ENCODE measurements around the gene ANO8.

Gene ANO8

DNA sequence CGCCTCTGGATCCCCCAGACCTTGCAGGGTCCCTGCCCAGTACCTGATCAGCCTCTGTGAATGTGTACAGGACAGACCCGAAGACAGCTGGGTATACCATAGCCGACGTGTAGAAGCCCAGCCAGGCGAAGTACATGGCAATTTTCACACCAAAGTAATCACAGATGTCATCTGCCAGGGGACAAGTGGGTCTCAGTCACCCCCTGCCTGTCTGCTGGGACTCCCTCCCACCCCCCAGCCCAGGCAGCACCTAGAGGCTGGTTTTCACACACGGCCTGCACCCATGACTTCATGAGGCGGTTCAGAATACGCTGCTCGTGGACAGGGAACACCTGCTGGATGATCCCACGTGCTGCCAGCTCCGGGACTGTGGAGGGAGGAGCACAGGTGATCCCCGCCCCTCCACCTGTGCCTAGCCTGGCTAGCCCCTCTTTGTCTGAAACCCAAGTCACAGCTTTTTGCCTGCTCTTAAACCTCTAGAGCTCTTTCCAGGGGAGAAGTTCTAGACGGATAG is 3.6 kb downstream of the ANO8 start:
- Histone ChIP-seq H3K27ac (ENCODE audit: low read depth, low read length) (no peak overlapping the region), H3K27me3 (ENCODE audit: control insufficient read depth, insufficient read depth, low read length) (peaks cover 10% of the 10 kb centered on the region), H3K4me3 (ENCODE audit: low read length) (no peak overlapping the region), H3K4me1 (ENCODE audit: control insufficient read depth, insufficient read depth, low read length) (peaks cover 8% of the 10 kb centered on the region), H3K9ac (ENCODE audit: low read length) (no peak overlapping the region), H3K36me3 (ENCODE audit: control insufficient read depth, insufficient read depth, low read length) (no peaks in the 10 kb centered on the region)

DNA sequence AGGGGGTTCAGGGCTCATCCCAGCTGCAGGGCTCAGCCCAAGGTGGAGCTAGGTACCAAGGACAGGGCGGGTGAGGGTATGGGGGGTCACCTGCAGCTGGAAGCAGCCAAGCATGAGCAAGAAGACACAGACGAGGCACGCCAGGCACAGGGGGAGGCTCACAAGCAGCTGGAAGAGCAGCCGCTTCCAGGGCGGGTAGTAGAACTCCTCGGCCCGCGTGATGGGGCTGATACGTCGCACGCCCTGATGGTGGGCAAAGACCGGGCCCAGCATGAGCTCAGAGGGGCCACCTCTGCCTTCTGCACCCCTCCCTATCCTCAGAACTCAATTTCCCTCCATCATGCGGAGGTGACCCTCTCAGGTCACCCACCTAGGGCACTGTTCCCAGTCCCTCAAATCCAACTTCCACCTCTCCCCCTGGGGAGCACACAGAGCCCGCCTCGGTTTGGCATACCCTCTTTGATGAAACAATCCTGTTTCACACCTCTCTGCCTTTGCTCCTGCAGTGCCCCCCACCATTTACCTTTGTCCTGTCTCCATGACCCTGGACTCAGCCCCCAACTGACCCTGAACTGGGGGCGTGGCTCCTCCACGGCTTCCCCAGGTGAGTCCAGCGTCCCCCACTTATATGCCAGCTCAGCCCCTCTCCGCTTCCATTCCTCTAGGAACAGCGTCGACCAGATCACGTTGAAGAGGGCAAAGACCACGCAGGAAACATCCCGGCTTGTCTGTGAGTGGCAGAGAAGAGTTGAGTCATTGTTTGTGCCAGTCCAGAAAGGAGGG is 4.2 kb downstream of the ANO8 start:
- no peak overlapping the region for H3K9ac ChIP-seq (ENCODE audit: low read length)
- peaks cover 10% of the 10 kb centered on the region for H3K27me3 ChIP-seq (ENCODE audit: control insufficient read depth, insufficient read depth, low read length)
- no peak overlapping the region for H3K27ac ChIP-seq (ENCODE audit: low read depth, low read length)
- peaks cover 8% of the 10 kb centered on the region for H3K4me1 ChIP-seq (ENCODE audit: control insufficient read depth, insufficient read depth, low read length)
- H3K4me3 ChIP-seq (ENCODE audit: low read length): no peak overlapping the region
- H3K36me3 ChIP-seq (ENCODE audit: control insufficient read depth, insufficient read depth, low read length): no peaks in the 10 kb centered on the region

DNA sequence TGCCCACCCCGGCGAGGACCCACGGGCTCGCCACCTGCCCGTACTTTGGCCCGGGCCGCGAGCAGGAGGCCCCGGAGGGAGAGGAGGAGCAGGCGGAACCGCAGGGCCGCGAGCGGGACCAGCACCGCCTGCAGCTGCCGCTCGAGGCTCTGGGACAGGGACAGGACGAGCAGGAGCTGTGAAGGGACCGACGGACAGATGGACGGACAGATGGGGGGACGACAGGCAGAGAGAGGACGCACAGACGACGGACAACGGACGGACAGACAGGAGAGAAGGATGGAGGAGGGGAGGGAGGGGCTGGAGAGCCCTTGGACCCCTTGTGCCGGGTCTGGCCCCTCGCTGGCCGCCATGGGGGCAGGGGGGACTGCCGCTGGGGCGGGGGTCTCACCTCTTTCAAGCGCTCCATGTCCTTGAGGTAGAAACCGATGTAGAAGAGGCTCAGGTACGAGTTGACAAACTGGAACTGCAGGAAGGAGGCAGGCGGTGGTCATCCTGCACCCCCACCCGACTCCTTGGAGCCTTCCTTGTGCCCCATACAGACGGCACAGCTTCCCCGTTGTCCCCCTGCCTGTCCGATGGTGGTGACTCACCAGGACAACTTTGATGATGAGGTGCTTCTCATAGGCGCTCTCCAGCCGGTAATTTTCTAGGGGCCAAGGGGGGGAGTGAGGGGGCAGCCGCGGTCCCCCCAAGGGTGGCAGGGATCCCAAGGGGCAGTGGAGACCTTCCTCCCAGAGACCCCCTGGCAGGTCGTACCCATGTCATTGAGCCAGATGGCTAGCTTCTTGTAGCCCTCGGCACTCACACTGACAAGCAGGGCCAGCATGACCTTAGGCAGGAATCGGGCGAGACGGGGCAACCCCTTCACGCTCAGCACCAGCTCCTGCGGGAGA is 5.0 kb downstream of the ANO8 start:
- Histone ChIP-seq H3K4me3 (ENCODE audit: low read length) (no peak overlapping the region), H3K36me3 (ENCODE audit: control insufficient read depth, insufficient read depth, low read length) (no peaks in the 10 kb centered on the region), H3K27ac (ENCODE audit: low read depth, low read length) (no peak overlapping the region), H3K4me1 (ENCODE audit: control insufficient read depth, insufficient read depth, low read length) (peaks cover 3% of the 10 kb centered on the region), H3K27me3 (ENCODE audit: control insufficient read depth, insufficient read depth, low read length) (peaks cover 10% of the 10 kb centered on the region), H3K9ac (ENCODE audit: low read length) (no peak overlapping the region)

DNA sequence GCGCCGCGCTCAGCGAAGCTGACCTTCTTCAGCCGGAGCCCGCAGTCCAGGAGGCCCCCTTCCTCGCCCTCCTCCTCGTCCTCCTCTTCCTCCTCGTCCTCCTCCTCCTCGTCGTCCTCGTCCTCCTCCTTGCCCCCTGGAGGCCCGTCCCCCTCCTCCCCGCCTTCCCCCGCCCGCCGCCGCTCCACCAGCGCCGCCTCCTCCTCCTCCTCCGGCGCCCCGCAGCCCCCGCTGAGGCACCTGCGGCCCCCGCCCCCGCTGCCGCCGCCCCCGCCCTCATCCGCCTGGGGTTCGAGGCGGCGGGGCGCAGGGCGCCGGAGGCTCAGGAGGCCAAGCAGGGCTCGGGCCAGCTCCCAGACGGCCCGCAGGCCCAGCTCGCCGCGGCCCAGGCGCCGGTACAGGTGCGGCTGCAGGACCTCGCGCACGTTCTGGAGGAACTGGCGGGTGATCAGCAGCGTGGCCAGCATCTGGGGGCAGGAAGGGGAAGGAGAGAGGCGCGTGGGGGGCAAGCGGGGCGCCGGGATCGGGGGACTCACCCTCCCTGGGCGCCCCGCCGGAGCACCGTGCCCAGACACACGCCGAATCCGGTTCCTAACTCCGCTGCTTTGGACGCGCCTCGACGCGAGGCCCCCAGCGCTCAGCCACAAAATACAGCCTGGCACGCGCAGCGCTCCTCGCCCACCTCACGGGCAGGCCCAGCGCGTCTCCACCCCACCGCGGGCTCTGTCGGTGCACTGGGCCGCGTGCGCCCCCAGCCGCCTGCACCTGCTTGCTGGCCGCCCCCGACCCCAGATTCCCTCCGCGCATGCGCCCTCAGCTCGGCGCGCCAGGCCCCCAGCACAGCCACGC is 5.9 kb downstream of the ANO8 start:
- H3K27me3 ChIP-seq (ENCODE audit: control insufficient read depth, insufficient read depth, low read length): peaks cover 10% of the 10 kb centered on the region
- no peak overlapping the region for H3K27ac ChIP-seq (ENCODE audit: low read depth, low read length)
- H3K4me3 ChIP-seq (ENCODE audit: low read length): peak overlapping the region; percentile 36
- peaks cover 3% of the 10 kb centered on the region for H3K4me1 ChIP-seq (ENCODE audit: control insufficient read depth, insufficient read depth, low read length)
- H3K36me3 ChIP-seq (ENCODE audit: control insufficient read depth, insufficient read depth, low read length): no peaks in the 10 kb centered on the region
- H3K9ac ChIP-seq (ENCODE audit: low read length): no peak overlapping the region

DNA sequence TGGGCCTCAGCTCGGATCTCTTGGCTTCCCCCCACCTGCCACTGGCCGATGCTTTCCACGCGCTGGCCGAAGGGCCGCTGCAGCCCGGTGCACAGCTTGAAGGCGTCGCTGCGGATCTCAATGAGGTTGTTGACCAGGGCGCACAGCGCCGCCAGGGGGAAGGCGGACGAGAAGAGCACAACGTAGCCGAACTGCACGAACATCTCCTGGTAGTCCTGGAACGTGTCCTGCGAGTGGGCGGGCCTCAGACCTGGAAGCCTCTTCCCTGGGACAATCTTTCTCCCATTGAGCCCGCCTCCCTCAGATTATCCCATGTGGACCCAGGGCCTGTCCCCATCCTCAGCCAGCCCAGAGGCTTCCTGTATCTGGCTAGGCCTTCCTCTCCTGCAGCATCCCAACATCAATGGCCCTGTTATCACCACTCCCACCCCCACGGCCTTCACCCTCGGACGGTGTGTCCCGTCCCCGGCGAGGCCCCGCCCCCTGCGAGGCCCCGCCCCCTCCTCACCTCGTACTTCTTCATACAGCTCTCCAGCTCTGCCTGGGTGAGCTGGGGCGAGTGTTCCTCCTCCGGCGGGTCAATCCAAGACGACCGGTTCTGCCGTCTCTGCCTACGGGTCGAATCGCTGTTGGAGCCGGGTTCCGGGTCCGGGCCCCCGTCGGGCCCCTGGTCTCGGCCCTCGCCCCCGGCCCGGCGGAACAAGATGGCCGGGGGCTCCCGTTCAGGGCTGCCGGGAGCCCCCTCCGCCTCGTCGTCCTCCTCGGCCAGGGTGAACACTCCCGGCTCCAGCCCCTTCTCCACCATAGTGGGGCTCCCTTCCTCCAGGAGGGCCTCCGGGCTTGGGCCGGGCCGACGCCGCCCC is 6.8 kb downstream of the ANO8 start:
- Histone ChIP-seq H3K4me1 (ENCODE audit: control insufficient read depth, insufficient read depth, low read length) (peaks cover 3% of the 10 kb centered on the region), H3K4me3 (ENCODE audit: low read length) (peak overlapping the region; percentile 36), H3K36me3 (ENCODE audit: control insufficient read depth, insufficient read depth, low read length) (no peaks in the 10 kb centered on the region), H3K27me3 (ENCODE audit: control insufficient read depth, insufficient read depth, low read length) (peaks cover 10% of the 10 kb centered on the region), H3K9ac (ENCODE audit: low read length) (no peak overlapping the region), H3K27ac (ENCODE audit: low read depth, low read length) (no peak overlapping the region)

DNA sequence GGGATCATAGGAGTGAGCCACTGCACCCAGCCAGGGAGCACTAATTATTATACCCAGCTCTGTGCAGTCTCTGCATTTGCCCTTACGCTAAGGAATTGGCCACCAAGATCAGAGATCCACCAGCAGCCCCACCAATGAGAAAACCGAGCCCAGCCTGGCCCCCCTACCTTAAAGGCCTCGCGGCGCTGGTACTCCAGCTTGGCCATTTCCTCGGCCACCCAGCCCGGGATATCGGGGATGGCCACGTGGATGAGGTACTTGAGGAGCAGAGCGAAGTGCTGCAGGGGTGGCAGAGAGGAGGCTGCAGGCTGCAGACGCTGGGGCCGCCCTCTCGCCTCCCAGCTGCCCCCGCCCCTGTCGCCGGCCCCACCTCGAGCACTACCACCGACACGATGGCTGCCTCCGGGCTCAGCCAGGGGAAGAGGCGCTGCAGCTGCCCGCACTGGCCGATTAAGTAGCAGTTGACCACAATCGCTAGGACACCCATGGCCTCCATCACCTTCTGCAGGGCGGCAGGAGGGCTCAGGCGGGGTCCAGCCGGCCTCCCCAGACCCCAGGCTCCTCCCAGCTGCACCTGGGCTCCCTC is 7.5 kb downstream of the ANO8 start:
- peaks cover 3% of the 10 kb centered on the region for H3K36me3 ChIP-seq (ENCODE audit: control insufficient read depth, insufficient read depth, low read length)
- H3K4me3 ChIP-seq (ENCODE audit: low read length): no peak overlapping the region
- H3K4me1 ChIP-seq (ENCODE audit: control insufficient read depth, insufficient read depth, low read length): peaks cover 3% of the 10 kb centered on the region
- H3K27ac ChIP-seq (ENCODE audit: low read depth, low read length): no peak overlapping the region
- H3K9ac ChIP-seq (ENCODE audit: low read length): no peak overlapping the region
- peaks cover 10% of the 10 kb centered on the region for H3K27me3 ChIP-seq (ENCODE audit: control insufficient read depth, insufficient read depth, low read length)

DNA sequence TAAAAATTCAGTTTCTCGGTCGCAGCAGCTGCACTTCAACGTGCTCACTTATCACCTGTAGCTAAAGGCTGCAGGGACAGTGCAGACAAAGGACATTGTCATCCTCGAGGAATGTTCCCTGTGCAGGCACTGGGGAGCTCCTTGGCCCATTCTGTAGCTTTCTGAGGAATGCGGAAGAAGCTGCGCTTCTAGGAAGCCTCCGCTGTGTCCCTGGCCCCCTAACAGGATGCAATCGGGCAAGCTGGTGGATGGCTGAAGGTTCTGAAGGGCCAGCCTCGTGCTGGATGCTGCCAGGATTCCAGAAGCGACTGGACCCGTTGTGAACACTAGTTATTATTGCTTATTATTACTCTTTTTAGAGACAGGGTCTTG is 8.1 kb downstream of the ANO8 start:
- peaks cover 10% of the 10 kb centered on the region for H3K27me3 ChIP-seq (ENCODE audit: control insufficient read depth, insufficient read depth, low read length)
- peaks cover 3% of the 10 kb centered on the region for H3K4me1 ChIP-seq (ENCODE audit: control insufficient read depth, insufficient read depth, low read length)
- H3K4me3 ChIP-seq (ENCODE audit: low read length): no peak overlapping the region
- peaks cover 3% of the 10 kb centered on the region for H3K36me3 ChIP-seq (ENCODE audit: control insufficient read depth, insufficient read depth, low read length)
- no peak overlapping the region for H3K27ac ChIP-seq (ENCODE audit: low read depth, low read length)
- no peak overlapping the region for H3K9ac ChIP-seq (ENCODE audit: low read length)

DNA sequence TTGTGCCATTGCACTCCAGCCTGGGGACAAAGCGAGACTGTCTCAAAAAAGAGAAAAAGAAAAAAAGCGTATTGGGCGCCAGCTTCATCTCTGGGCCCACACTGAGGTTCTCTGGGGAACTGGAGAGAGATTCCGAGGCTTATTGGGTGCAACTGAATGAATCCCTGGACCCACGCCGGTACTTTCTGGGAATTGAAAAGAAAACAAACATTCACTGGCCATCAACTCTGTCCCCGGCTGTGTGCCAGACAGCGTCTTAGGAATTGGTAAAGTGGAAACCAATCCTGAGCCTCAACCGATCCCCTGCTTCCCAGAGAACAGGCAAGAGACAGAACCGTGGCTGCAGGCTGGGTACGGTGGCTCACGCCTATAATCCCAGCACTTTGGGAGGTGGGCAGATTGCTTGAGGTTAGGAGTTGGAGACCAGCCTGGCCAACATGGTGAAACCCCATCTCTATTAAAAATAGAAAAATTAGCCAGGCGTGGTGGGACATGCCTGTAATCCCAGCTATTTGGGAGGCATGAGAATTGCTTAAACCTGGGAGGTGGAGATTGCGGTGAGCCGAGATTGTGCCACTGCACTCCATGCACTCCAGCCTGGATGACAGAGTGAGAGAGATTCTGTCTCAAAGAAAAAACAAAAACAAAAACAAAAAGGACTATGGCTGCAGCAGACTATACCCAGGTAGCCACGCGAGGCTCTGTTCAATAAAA is 8.6 kb downstream of the ANO8 start:
- Histone ChIP-seq H3K27ac (ENCODE audit: low read depth, low read length) (no peak overlapping the region), H3K27me3 (ENCODE audit: control insufficient read depth, insufficient read depth, low read length) (peaks cover 10% of the 10 kb centered on the region), H3K4me1 (ENCODE audit: control insufficient read depth, insufficient read depth, low read length) (peaks cover 3% of the 10 kb centered on the region), H3K9ac (ENCODE audit: low read length) (no peak overlapping the region), H3K4me3 (ENCODE audit: low read length) (no peak overlapping the region), H3K36me3 (ENCODE audit: control insufficient read depth, insufficient read depth, low read length) (peaks cover 3% of the 10 kb centered on the region)

DNA sequence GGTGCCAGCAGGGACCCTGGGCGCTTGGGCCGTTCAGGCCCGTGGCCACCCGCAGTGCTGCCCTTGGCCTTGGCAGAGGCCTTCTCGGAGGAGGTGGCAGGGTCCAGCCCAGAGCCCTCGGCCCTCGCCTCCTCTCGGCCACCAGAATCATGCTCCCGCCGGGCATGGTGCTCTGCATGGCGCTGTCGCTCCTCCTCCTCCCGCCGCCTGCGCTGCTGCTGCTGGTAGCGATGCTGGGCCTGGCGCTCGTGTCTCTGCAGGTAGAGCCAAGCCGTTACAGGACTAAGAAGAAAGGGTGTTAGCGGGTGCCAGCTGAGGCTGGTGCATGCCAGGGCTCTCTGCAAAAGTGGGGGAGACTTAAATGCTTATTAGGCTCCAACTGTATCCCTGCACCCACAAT is 9.5 kb downstream of the ANO8 start:
- peaks cover 9% of the 10 kb centered on the region for H3K36me3 ChIP-seq (ENCODE audit: control insufficient read depth, insufficient read depth, low read length)

DNA sequence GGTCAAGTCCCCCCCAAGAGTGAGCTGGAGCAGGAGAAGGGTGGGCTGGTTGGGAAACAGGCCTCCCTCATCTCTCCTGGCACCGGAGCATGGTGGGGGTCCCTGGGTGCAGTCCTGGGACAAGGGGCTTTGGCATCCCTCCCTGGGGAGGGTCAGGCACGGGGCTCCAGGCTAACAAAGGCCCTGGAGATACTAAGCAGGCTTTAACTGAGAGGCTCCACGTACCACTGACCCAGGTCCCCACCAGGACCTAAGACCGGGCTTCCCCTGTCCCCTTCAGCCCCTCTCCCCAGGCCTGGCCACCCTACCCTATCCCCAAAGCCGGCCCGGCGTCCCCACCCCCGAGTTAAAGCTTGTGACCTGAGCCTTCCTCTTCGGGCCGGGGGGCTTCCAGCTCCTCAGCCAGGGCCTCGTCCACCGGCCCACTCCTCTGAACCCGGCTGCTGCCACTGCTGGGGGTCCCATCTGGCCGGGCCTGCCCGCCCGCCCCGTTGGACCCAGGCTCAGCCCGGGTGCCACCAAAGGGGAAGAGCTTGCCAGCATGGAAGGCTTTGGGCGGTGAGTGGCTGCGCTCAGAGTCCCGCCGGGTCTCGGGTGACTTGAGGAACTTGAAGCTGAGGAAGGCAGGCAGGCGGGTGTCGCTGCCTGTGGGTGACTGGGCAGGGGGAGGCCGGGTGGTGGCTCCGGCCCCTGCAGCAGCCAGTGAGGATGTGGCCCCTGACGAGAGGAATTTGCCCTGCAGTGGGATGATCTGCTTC is 10.1 kb downstream of the ANO8 start:
- Histone ChIP-seq H3K27ac (ENCODE audit: low read depth, low read length) (no peak overlapping the region), H3K4me3 (ENCODE audit: low read length) (no peak overlapping the region), H3K9ac (ENCODE audit: low read length) (no peak overlapping the region), H3K27me3 (ENCODE audit: control insufficient read depth, insufficient read depth, low read length) (peaks cover 6% of the 10 kb centered on the region), H3K36me3 (ENCODE audit: control insufficient read depth, insufficient read depth, low read length) (peaks cover 10% of the 10 kb centered on the region), H3K4me1 (ENCODE audit: control insufficient read depth, insufficient read depth, low read length) (peaks cover 3% of the 10 kb centered on the region)

More for the DNA sequence above, 9.5 kb downstream of the ANO8 start:
- no peak overlapping the region for H3K27ac ChIP-seq (ENCODE audit: low read depth, low read length)
- H3K4me3 ChIP-seq (ENCODE audit: low read length): no peak overlapping the region
- H3K4me1 ChIP-seq (ENCODE audit: control insufficient read depth, insufficient read depth, low read length): peaks cover 3% of the 10 kb centered on the region
- H3K9ac ChIP-seq (ENCODE audit: low read length): no peak overlapping the region
- peaks cover 10% of the 10 kb centered on the region for H3K27me3 ChIP-seq (ENCODE audit: control insufficient read depth, insufficient read depth, low read length)

Measured in rectal smooth muscle tissue (tissue), 1 donor.